NCI-H2227 (cell line): ENCODE measurements around the gene P2RY4.
"Not testable (repeated sequence)": the region's sequence is repeated elsewhere in the genome, so short reads cannot be mapped to it uniquely, and the experiment has no call there.

Source experiments
- DNase-seq: peaks from one replicate; lab custom pipeline; 2025; ENCODE audit not compliant: unreplicated experiment; lab: John Stamatoyannopoulos, UW

P2RY4 gene

DNA sequence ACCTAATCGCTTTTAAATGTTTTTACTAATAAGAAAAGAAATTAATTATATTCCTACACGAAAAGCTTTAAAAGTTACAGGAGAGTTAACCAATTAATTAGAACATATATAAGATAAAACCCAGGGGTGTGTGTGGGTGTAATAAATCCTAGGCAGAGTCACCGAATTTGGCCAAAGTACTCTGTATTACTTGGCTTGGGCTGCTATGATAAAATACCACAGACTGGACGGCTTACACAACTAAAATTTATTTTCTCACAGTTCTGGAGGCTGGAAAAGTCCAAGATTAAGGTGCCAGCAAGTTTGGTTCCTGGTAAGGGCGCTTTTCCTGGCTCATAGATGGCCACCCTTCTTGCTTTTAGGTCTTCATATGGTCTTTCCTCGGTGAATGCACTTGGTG lies 15.1 kb downstream of the P2RY4 start:
- no peak for DNase-seq

- not testable (repeated sequence) for DNase-seq
Measured at GRCh38 chrX:70243601-70244000, 16.4 kb downstream of the P2RY4 start.

DNA sequence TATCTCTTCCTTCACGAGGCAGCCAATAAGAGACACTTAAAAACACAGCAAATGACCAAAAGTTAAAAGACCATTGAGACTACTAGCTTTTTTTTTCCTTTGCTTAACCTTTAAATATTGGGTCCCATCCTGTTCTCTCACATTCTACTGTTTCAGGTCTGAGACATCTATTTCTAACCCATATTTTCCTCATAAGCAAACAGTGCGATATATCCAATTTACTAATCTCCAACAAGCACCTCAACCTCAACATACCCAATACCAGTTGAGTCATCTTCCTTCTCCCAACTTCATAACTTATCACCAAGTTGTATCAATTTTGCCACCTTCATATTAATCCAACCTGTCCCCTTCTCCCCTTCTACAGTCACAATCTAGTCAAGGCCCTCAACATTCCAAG lies 18.5 kb downstream of the P2RY4 start:
- no peak for DNase-seq

DNA sequence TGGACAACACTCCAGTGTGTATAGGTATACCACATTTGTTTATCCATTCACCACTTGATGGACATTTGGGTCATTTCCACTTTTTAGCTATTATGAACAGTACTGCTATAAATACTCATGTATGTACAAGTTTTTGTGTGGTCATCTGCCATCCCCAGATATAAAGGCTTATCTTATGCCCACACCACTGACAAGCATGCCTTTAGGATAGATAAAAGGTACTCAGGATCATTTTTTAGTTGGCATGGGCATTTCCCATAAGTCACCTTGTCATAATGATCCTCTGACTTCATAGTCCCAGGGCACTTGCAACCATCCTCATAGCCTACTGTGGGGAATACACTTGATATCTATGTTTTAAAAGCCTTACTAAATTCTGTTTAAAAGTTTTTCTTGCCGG lies 19.3 kb downstream of the P2RY4 start:
- no peak for DNase-seq

GRCh38 chrX:70234355-70234754 lies 25.6 kb downstream of the P2RY4 start, which contains the start of gene AWAT1:
AWAT1 (plus strand) TSS chrX:70234655; CDS start chrX:70234696, 41 bp downstream.
- DNase-seq = no peak

- DNase-seq = no peak
Measured at GRCh38 chrX:70231666-70232065, 28.3 kb downstream of the P2RY4 start.

DNA sequence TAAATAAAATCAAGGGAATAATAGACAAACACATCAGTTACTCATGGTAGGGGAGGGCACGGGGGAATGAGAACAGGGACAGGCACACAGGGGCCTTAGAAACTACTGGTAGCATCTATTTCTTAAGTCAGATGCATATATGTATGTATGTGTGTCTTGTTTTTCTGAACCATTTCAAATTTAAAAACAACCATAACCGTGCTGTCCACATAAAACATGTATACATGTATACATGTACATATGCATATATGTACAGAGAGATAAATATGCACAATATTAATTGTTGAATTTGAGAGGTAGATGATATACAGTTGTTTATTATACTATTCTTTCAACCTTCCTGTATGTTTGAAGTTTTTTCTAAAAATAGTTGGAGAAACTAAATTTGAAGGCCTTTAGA lies 33.3 kb downstream of the P2RY4 start:
- no peak for DNase-seq

DNA sequence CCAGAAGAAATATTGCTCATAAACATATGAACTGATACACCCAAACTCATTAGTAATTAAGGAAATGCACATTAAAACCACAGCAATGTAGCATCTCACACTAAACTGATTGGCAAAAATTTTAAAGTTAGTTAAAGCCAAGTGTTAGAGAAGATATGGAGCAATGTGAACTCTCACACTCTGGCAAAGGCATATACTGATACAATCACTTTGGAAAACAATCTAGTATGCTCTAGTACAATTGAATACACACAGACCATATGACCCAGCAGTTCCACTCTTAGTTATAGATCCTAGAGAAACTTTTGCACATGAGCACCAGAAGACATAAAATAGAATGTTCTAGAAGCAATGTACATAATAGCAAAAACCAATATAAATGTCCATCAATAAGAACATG lies 34.0 kb downstream of the P2RY4 start:
- DNase-seq = no peak

DNA sequence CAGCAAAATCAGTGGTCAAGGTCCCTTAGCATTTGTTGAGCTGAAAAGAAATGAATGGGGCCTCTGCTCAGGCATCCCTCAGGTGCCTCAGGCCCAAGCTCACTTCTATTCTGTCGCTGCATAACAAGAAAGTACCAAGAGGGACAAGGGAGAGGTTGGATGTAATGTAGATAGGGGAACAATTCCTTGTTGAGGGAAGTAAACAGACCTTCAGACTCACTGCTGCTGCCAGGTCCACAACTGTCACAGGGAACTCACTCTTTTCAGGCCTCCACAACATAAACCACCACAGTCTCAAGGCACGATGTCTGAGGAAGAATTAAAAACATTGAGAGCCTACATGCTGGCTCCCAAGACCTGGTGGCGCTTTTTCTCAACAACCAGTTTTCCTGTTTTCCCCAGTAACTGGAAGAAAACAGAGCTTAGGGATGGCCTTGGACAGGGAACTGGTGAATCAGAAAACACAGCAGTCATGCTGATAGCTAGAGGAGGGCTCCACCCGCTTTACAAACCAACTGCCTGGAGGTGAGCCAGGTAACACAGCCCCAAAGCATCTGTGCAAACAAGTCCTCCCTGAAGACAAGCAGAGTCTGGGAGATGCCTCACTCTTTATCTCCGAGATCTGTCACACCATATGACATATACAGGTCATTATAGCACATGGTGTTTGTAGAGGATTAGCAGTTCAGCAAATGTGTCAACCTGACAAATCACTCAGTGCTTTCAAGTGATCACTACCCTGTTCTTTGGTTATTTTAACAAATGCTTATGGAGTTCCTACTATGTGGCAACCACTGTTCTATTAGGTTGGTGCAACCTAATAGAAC lies 39.9 kb downstream of the P2RY4 start:
- DNase-seq = no peak

DNA sequence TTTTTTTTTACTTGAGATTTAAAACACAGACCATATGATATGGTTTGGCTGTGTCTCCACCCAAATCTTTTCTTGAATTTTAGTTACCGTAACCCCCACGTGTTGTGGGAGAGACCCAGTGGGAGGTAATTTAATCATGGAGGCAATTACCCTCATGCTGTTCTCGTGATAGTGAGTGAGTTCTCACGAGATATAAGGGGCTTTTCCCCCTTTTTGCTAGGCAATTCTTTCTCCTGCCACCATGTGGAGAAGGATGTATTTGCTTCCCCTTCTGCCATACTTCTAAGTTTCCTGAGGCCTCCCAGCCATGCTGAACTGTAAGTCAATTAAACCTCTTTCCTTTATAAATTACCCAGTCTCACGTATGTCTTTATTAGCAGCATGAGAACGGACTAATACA lies 50.4 kb downstream of the P2RY4 start:
- not testable (repeated sequence) for DNase-seq

DNA sequence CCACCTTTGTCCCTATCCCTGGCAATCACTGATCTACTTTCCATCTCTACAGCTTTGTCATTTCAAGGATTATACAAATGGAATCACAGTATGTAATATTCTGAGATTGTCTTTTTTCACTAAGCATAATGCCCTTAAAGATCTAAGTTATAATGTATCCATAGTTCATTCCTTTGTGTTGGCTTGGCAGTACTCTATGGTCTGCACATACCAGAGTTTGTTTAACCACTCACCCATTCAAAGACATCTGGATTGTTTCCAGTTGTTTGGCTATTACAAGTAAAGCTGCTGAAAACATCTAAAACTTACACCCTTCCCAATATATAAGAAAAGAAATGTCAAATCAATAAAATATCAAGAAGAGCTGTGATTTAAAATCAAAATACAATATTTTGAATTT lies 51.5 kb downstream of the P2RY4 start:
- no peak for DNase-seq
